ENCODE data around the gene GRM1. TPM values are rescaled to one million over a fixed set of nuclear protein-coding genes. Genes with fewer than 3 reads are reported as not detected.

Gene GRM1
- total RNA-seq, 6 donors from 2014 or later: 0.10 TPM; not detected in 5

DNA sequence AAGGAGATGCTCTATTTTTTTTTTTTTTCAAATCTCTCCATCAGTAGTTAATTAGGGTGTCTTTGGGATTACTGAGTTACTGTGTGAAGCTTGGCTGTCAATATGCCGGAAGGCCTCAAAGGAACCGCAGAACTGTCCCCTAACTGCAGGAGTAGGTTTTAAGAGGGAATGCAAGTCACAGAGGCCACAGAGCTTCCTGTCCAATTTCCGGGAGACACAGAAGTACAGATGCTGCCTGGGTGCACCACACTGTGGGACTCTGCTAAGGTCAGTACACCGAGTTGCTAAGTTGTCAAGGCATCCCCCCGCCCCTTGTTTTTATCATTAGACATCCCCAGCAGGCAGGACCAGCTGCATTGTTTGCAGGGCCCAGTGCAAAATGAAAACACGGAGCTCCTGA lies 394.6 kb downstream of the GRM1 start:
- no peak overlapping the region for H3K4me3 ChIP-seq
- H3K27me3 ChIP-seq: no peaks in the 10 kb centered on the region
- no peak for ATAC-seq (ENCODE audit: low FRiP score in 2 of 2)
- 68 to 80% methylated on average over 6 of the region's 6 CpGs for WGBS, 2 donors
- no peaks in the 10 kb centered on the region for H3K36me3 ChIP-seq
- DNase-seq: no peak
- no peaks in the 10 kb centered on the region for H3K4me1 ChIP-seq
- no peaks in the 10 kb centered on the region for H3K9me3 ChIP-seq
- no peak for TF ChIP-seq POLR2A (IDR thresholded peaks at IDR 0.05)
- TF ChIP-seq, protein P1, sequence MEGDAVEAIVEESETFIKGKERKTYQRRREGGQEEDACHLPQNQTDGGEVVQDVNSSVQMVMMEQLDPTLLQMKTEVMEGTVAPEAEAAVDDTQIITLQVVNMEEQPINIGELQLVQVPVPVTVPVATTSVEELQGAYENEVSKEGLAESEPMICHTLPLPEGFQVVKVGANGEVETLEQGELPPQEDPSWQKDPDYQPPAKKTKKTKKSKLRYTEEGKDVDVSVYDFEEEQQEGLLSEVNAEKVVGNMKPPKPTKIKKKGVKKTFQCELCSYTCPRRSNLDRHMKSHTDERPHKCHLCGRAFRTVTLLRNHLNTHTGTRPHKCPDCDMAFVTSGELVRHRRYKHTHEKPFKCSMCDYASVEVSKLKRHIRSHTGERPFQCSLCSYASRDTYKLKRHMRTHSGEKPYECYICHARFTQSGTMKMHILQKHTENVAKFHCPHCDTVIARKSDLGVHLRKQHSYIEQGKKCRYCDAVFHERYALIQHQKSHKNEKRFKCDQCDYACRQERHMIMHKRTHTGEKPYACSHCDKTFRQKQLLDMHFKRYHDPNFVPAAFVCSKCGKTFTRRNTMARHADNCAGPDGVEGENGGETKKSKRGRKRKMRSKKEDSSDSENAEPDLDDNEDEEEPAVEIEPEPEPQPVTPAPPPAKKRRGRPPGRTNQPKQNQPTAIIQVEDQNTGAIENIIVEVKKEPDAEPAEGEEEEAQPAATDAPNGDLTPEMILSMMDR (IDR thresholded peaks at IDR 0.05): no peak
- no peak for TF ChIP-seq EP300 (IDR thresholded peaks at IDR 0.05)
- TF ChIP-seq POLR2AphosphoS5 (IDR thresholded peaks at IDR 0.05): no peak
- no peak overlapping the region for H3K27ac ChIP-seq

DNA sequence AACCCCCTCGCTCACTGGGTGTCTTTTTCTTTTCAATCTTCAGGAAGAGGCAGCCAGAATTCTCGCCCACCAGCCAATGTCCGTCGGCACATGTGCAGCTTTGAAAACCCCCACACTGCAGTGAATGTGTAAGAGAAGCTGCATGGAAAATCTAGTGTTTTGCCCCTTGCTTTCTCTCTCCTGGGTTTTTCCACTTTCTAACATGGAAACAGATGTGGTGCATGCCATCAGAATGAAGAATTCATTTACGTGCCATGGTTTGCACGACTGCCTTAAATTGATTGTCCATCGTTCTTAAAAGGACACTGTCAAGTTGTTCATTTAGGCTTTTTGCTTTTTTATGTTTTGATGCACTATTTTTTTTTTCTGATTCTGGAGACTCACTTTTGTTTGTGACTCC lies 397.7 kb downstream of the GRM1 start:
- Histone ChIP-seq H3K27me3 (no peaks in the 10 kb centered on the region), H3K9me3 (no peaks in the 10 kb centered on the region), H3K4me3 (no peak overlapping the region), H3K4me1 (no peaks in the 10 kb centered on the region), H3K27ac (no peak overlapping the region), H3K36me3 (no peaks in the 10 kb centered on the region)
- DNase-seq: no peak
- no peak for ATAC-seq (ENCODE audit: low FRiP score in 2 of 2)
- whole genome bisulfite sequencing, 2 donors: 84 to 87% methylated on average over 7 of the region's 7 CpGs
- TF ChIP-seq, protein P1 (IDR thresholded peaks at IDR 0.05): no peak
- TF ChIP-seq POLR2AphosphoS5 (IDR thresholded peaks at IDR 0.05): no peak
- TF ChIP-seq EP300 (IDR thresholded peaks at IDR 0.05): no peak
- no peak for TF ChIP-seq POLR2A (IDR thresholded peaks at IDR 0.05)

DNA sequence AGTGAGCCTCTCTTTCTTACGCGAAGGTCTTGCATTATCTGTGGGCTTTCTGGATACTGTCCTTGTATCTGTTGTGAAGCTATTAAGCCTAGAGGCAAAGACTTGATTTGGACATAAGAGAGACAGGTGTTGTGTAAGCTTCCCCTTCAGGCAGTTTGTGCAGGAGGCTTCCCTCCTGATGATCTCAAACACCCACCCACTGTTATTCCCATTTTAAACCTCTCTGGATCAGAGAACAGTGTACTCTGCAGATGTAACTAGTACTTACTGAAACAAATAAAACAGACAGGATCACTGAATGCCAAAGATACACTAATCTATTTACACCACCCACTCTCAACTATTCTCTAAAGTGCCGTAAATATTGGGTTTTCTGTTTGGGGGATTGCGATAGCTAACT lies 401.0 kb downstream of the GRM1 start:
- DNase-seq: no peak
- peaks cover 0 to 10% (median 4%) of the 10 kb centered on the region in 4 donors for H3K4me1 ChIP-seq
- no peaks in the 10 kb centered on the region for H3K9me3 ChIP-seq
- peaks cover 0 to 3% (median 0%) of the 10 kb centered on the region in 4 donors for H3K27me3 ChIP-seq
- TF ChIP-seq EP300 (IDR thresholded peaks at IDR 0.05) (no peak), POLR2AphosphoS5 (IDR thresholded peaks at IDR 0.05) (no peak), POLR2A (IDR thresholded peaks at IDR 0.05) (no peak)
- TF ChIP-seq, protein P1 (IDR thresholded peaks at IDR 0.05): no peak
- H3K27ac ChIP-seq: no peak overlapping the region
- WGBS, 2 donors: 96 to 97% methylated on average over 4 of the region's 4 CpGs
- ATAC-seq (ENCODE audit: low FRiP score in 2 of 2): no peak
- no peak overlapping the region for H3K4me3 ChIP-seq
- no peaks in the 10 kb centered on the region for H3K36me3 ChIP-seq

DNA sequence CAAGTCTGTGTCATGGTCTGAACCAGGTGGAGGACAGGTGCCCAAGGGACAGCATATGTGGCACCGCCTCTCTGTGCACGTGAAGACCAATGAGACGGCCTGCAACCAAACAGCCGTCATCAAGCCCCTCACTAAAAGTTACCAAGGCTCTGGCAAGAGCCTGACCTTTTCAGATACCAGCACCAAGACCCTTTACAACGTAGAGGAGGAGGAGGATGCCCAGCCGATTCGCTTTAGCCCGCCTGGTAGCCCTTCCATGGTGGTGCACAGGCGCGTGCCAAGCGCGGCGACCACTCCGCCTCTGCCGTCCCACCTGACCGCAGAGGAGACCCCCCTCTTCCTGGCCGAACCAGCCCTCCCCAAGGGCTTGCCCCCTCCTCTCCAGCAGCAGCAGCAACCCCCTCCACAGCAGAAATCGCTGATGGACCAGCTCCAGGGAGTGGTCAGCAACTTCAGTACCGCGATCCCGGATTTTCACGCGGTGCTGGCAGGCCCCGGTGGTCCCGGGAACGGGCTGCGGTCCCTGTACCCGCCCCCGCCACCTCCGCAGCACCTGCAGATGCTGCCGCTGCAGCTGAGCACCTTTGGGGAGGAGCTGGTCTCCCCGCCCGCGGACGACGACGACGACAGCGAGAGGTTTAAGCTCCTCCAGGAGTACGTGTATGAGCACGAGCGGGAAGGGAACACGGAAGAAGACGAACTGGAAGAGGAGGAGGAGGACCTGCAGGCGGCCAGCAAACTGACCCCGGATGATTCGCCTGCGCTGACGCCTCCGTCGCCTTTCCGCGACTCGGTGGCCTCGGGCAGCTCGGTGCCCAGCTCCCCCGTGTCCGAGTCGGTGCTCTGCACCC lies 405.2 kb downstream of the GRM1 start:
- Histone ChIP-seq H3K36me3 (no peaks in the 10 kb centered on the region), H3K27ac (no peak overlapping the region), H3K4me1 (peaks cover 0 to 11% (median 5%) of the 10 kb centered on the region in 4 donors), H3K27me3 (peaks cover 0 to 3% (median 0%) of the 10 kb centered on the region in 4 donors), H3K4me3 (peak overlapping the region in 3 of 4 donors; percentile 24 to 45 (median 40)), H3K9me3 (no peaks in the 10 kb centered on the region)
- ATAC-seq (ENCODE audit: low FRiP score in 2 of 2): peak; percentile 53 to 69
- no peak for TF ChIP-seq POLR2AphosphoS5 (IDR thresholded peaks at IDR 0.05)
- WGBS, 2 donors: 14 to 15% methylated on average over 16 to 50 of the region's 59 CpGs
- peak in 1 of 2 donors; percentile 81 for DNase-seq

DNA sequence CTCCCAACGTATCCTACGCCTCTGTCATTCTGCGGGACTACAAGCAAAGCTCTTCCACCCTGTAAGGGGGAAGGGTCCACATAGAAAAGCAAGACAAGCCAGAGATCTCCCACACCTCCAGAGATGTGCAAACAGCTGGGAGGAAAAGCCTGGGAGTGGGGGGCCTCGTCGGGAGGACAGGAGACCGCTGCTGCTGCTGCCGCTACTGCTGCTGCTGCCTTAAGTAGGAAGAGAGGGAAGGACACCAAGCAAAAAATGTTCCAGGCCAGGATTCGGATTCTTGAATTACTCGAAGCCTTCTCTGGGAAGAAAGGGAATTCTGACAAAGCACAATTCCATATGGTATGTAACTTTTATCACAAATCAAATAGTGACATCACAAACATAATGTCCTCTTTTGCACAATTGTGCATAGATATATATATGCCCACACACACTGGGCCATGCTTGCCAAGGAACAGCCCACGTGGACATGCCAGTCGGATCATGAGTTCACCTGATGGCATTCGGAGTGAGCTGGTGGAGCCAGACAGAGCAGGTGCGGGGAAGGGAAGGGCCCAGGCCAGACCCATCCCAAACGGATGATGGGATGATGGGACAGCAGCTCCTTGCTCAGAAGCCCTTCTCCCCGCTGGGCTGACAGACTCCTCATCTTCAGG lies 406.0 kb downstream of the GRM1 start:
- Histone ChIP-seq H3K36me3 (no peaks in the 10 kb centered on the region), H3K27ac (no peak overlapping the region), H3K4me3 (peak overlapping the region in 3 of 4 donors; percentile 24 to 45 (median 40)), H3K27me3 (peaks cover 0 to 3% (median 0%) of the 10 kb centered on the region in 4 donors), H3K9me3 (no peaks in the 10 kb centered on the region), H3K4me1 (peaks cover 0 to 11% (median 5%) of the 10 kb centered on the region in 4 donors)
- no peak for ATAC-seq (ENCODE audit: low FRiP score in 2 of 2)
- DNase-seq: no peak
- WGBS, 2 donors: 61 to 62% methylated on average over 11 to 15 of the region's 15 CpGs
- TF ChIP-seq POLR2AphosphoS5 (IDR thresholded peaks at IDR 0.05): no peak
